Measurements from ENCODE around the gene LDLRAD3. TPM values are rescaled to one million over a fixed set of nuclear protein-coding genes. Genes with fewer than 3 reads are reported as not detected.

The LDLRAD3 gene
- total and polyA plus RNA-seq, 2 experiments from 2014 or later: 6.2 to 9.5 TPM

- Histone ChIP-seq H3K4me3 (no peak overlapping the region), H3K27ac (no peak overlapping the region)
Measured at GRCh38 chr11:36070213-36070953, 126.5 kb downstream of the LDLRAD3 start.

GRCh38 chr11:36070954-36071330 lies 127.1 kb downstream of the LDLRAD3 start:
- DNase-seq (ENCODE audit: low read depth in 1 of 2, low spot score in 1 of 2): no peak
- Histone ChIP-seq H3K27me3 (no peaks in the 10 kb centered on the region), H3K27ac (no peak overlapping the region), H3K36me3 (no peaks in the 10 kb centered on the region), H3K4me1 (ENCODE audit: low read depth) (no peaks in the 10 kb centered on the region), H3K9me3 (ENCODE audit: low read depth) (no peaks in the 10 kb centered on the region), H3K4me3 (no peak overlapping the region)
- no peak for TF ChIP-seq CTCF (IDR thresholded peaks at IDR 0.05; ENCODE audit: low read depth, low read length)

More at GRCh38 chr11:36070213-36070953, 126.5 kb downstream of the LDLRAD3 start:
- no peak for DNase-seq (ENCODE audit: low read depth in 1 of 2, low spot score in 1 of 2)
- Histone ChIP-seq H3K9me3 (ENCODE audit: low read depth) (no peaks in the 10 kb centered on the region), H3K36me3 (no peaks in the 10 kb centered on the region), H3K4me1 (ENCODE audit: low read depth) (no peaks in the 10 kb centered on the region), H3K27me3 (no peaks in the 10 kb centered on the region)
- no peak for TF ChIP-seq CTCF (IDR thresholded peaks at IDR 0.05; ENCODE audit: low read depth, low read length)

GRCh38 chr11:36071917-36072500 lies 128.1 kb downstream of the LDLRAD3 start:
- Histone ChIP-seq H3K36me3 (no peaks in the 10 kb centered on the region), H3K27ac (no peak overlapping the region), H3K4me1 (ENCODE audit: low read depth) (no peaks in the 10 kb centered on the region), H3K4me3 (no peak overlapping the region), H3K9me3 (ENCODE audit: low read depth) (no peaks in the 10 kb centered on the region), H3K27me3 (no peaks in the 10 kb centered on the region)
- DNase-seq (ENCODE audit: low read depth in 1 of 2, low spot score in 1 of 2): no peak
- no peak for TF ChIP-seq CTCF (IDR thresholded peaks at IDR 0.05; ENCODE audit: low read depth, low read length)

GRCh38 chr11:36073411-36074203 lies 129.7 kb downstream of the LDLRAD3 start:
- no peaks in the 10 kb centered on the region for H3K27me3 ChIP-seq
- H3K9me3 ChIP-seq (ENCODE audit: low read depth): no peaks in the 10 kb centered on the region
- no peak for TF ChIP-seq CTCF (IDR thresholded peaks at IDR 0.05; ENCODE audit: low read depth, low read length)
- DNase-seq (ENCODE audit: low read depth in 1 of 2, low spot score in 1 of 2): peak in 1 of 2 donors; percentile 82
- H3K4me1 ChIP-seq (ENCODE audit: low read depth): peaks cover 5% of the 10 kb centered on the region
- no peak overlapping the region for H3K4me3 ChIP-seq
- no peaks in the 10 kb centered on the region for H3K36me3 ChIP-seq
- no peak overlapping the region for H3K27ac ChIP-seq

GRCh38 chr11:36074941-36075431 lies 131.1 kb downstream of the LDLRAD3 start:
- Histone ChIP-seq H3K4me1 (ENCODE audit: low read depth) (peaks cover 5% of the 10 kb centered on the region), H3K4me3 (no peak overlapping the region), H3K36me3 (no peaks in the 10 kb centered on the region), H3K27ac (no peak overlapping the region), H3K9me3 (ENCODE audit: low read depth) (no peaks in the 10 kb centered on the region), H3K27me3 (no peaks in the 10 kb centered on the region)
- TF ChIP-seq CTCF (IDR thresholded peaks at IDR 0.05; ENCODE audit: low read depth, low read length): no peak
- peak in 1 of 2 donors; percentile 82 for DNase-seq (ENCODE audit: low read depth in 1 of 2, low spot score in 1 of 2)
